HEK293T (cell line): ENCODE results near the gene RORC.
"Not testable (repeated sequence)": the region's sequence is repeated elsewhere in the genome, so short reads cannot be mapped to it uniquely, and the experiment has no call there.

Experiments
- CTCF ChIA-PET: fragments of 350-600 bp; formaldehyde crosslinking; extraction: SDS; loops from one replicate; lab custom pipeline; 2021; ENCODE audit warnings: antibody characterized with exemption, inconsistent platforms; lab: Yijun Ruan, JAX
- POLR2A ChIA-PET: fragments of 350-600 bp; formaldehyde crosslinking; extraction: SDS; loops from one replicate; lab custom pipeline; 2020; ENCODE audit warnings: antibody characterized with exemption, inconsistent platforms; lab: Yijun Ruan, JAX
- DNase-seq: peaks from one replicate; pipeline ENCODE4 v3.0.0; 2012; ENCODE audit warnings: mixed read lengths; ENCODE audit errors: extremely low spot score
- ARNT ChIP-seq: fragments of 450-650 bp; IDR thresholded peaks from 2 replicates; pipeline ENCODE4 v1.6.1; 2017; ENCODE audit warnings: mild to moderate bottlenecking
- BHLHE40 ChIP-seq: fragments of 450-650 bp; IDR thresholded peaks from 2 replicates; pipeline ENCODE4 v1.6.1; 2016; ENCODE audit warnings: mild to moderate bottlenecking, moderate library complexity, borderline replicate concordance
- CTBP1 ChIP-seq: fragments of 450-650 bp; IDR thresholded peaks from 2 replicates; pipeline ENCODE4 v1.6.1; 2016; ENCODE audit warnings: borderline replicate concordance
- ELF4 ChIP-seq: fragments of 450-650 bp; IDR thresholded peaks from 2 replicates; pipeline ENCODE4 v1.6.1; 2017; ENCODE audit warnings: antibody characterized with exemption
- FOXA1 ChIP-seq: fragments of 450-650 bp; IDR thresholded peaks from 2 replicates; pipeline ENCODE4 v1.6.1; 2016; ENCODE audit warnings: mild to moderate bottlenecking
- FOXK2 ChIP-seq: fragments of 450-650 bp; IDR thresholded peaks from 2 replicates; pipeline ENCODE4 v1.6.1; 2016; ENCODE audit warnings: mild to moderate bottlenecking
- FOXM1 ChIP-seq: fragments of 450-650 bp; IDR thresholded peaks from 2 replicates; pipeline ENCODE4 v1.6.1; 2017; ENCODE audit warnings: mild to moderate bottlenecking, borderline replicate concordance
- HDGF ChIP-seq: fragments of 450-650 bp; IDR thresholded peaks from 2 replicates; pipeline ENCODE4 v1.6.1; 2017; ENCODE audit warnings: antibody characterized with exemption, borderline replicate concordance
- L3MBTL2 ChIP-seq: fragments of 450-650 bp; conservative IDR thresholded peaks from 2 replicates; pipeline ENCODE4 v1.6.1; 2016; ENCODE audit warnings: mild to moderate bottlenecking
- LEF1 ChIP-seq: fragments of 450-650 bp; IDR thresholded peaks from 2 replicates; pipeline ENCODE4 v1.6.1; 2017; ENCODE audit warnings: mild to moderate bottlenecking, borderline replicate concordance
- NFRKB ChIP-seq: fragments of 450-650 bp; IDR thresholded peaks from 2 replicates; pipeline ENCODE4 v1.6.1; 2016; ENCODE audit warnings: mild to moderate bottlenecking, moderate library complexity
- SP1 ChIP-seq: fragments of 450-650 bp; IDR thresholded peaks from 2 replicates; pipeline ENCODE4 v1.6.1; 2017
- SUZ12 ChIP-seq: fragments of 450-650 bp; IDR thresholded peaks from 2 replicates; pipeline ENCODE4 v1.6.1; 2016; ENCODE audit warnings: mild to moderate bottlenecking
- TARDBP ChIP-seq: fragments of 450-650 bp; IDR thresholded peaks from 2 replicates; pipeline ENCODE4 v1.6.1; 2016
- ZNF384 ChIP-seq: fragments of 450-650 bp; IDR thresholded peaks from 2 replicates; pipeline ENCODE4 v1.6.1; 2016
- TF ChIP-seq, protein P1 (sequence below): fragments of 450-650 bp; IDR thresholded peaks from 2 replicates; pipeline ENCODE4 v1.6.1; 2016

The RORC gene

DNA sequence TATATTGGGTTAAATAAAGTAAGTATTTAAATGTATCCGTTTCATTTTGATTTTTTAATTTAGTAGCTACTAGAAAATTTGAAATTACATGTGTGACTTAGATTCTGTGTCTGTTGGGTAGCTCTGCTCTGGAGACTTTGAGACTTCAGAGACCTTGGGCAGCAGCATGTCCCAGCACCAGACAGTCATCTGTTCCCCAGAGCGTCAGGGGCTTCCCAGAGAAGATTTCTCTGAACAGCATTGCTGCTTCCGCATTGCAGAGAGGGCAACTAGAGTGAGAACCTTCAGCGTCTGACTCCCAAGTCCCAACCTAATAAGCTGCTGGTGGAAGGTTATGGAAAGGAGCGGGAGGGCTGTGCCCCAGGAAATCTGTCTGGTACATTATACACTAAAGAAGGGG is 33.0 kb downstream of the RORC start:
- ChIA-PET CTCF (no interaction called here), POLR2A (interaction anchor here (0.7 kb wide), 1 partner anchor 13 kb away, joined by 3 read pairs; no protein-coding TSS in a partner anchor)
- DNase-seq: no peak
- TF ChIP-seq LEF1 (no peak), TARDBP (no peak), FOXK2 (no peak), ARNT (no peak), NFRKB (no peak)

DNA sequence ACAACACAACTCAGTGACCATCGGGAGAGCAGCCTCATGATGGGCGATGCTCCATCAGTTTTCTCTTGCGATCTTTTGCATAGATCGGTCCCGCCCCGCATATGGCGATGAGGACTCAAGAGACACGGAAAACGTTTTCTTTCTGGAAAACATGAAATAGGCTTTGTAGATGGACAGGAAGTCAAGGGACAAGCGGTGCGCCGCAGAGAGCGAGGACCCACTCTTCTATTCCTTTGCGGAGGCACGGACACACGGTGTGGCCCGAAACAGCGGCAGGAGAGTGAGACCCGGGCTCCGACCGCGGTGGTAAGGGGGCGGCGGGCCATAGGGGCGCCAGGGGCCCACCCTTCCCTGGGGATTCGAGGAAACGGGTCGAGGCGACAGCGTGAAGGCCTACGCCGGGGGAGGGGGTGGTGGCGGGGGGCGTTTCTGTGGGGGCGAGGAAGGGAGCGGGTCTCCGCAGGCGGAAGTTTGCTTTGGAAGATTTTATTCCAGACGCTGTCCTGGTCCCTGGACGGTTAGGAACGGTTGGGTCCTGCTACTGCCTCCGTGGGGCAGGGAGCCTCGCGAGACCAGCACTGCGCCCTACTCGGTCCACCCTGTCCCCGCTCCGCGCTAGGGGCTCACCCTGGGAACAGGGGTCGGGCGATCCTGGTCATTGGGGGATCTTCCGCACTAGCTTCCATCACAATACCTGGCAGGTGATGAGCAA is 40.5 kb downstream of the RORC start:
- POLR2A ChIA-PET: no interaction called here
- no peak for TF ChIP-seq BHLHE40
- no peak for TF ChIP-seq FOXM1
- TF ChIP-seq L3MBTL2: no peak
- TF ChIP-seq, protein P1, sequence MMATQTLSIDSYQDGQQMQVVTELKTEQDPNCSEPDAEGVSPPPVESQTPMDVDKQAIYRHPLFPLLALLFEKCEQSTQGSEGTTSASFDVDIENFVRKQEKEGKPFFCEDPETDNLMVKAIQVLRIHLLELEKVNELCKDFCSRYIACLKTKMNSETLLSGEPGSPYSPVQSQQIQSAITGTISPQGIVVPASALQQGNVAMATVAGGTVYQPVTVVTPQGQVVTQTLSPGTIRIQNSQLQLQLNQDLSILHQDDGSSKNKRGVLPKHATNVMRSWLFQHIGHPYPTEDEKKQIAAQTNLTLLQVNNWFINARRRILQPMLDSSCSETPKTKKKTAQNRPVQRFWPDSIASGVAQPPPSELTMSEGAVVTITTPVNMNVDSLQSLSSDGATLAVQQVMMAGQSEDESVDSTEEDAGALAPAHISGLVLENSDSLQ: no peak
- TF ChIP-seq NFRKB: no peak
- TF ChIP-seq ZNF384: no peak
- no peak for TF ChIP-seq ELF4
- TF ChIP-seq HDGF: no peak
- TF ChIP-seq FOXA1: no peak
- no peak for TF ChIP-seq ARNT
- no peak for TF ChIP-seq FOXK2
- peak; percentile 67 for DNase-seq
- CTCF ChIA-PET: no interaction called here

DNA sequence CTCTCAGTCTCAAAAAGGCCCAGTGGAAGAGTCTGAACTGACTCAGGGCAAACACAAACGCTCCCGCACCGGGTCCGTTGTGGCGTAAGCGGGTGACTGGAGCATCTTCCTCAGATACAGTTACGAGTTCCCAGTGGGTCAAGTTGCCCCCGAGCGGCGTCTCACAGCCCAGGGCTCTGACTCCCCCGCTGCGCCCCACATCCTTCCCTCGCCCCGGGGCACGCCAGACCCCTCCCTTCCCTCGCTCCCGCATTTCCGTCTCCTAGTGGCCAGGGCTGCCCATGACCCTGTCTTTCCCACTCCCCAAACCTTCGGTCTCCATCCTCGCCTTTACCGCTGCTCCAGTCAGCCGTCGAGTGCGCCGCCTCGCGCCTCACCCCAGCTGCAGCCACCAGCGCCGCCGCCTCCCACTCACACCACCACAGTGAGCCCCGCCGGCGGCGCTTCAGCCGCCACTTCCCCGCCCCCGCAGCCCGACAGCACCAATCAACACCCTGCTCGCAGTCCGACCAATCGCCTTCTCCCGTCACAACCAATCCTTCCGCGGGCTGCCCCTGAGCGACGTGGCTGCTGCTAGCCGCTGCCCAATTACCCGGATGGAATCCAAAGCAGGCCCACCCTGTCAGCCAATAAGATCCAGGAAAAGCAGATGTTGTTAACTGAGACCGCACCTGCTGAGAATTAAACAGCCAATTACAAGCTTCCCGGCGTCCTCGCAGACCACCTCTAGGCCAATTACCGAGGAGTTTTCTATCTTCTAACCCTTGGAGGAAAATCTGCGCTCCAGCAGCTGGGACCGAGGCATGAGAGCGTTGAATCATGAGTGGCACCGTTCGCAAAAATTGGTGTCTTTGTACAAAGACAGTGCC is 41.3 kb downstream of the RORC start, which contains the start of gene TDRKH:
TDRKH (minus strand) TSS at position 430 of the 869 bp plus-strand sequence. CDS start 7,478 bp downstream, outside the sequence.
- peak; percentile 99 for DNase-seq
- TF ChIP-seq FOXA1: no peak
- TF ChIP-seq L3MBTL2: peak; percentile 100
- TF ChIP-seq CTBP1: peak; percentile 83
- TF ChIP-seq HDGF: no peak
- TF ChIP-seq, protein P1: peak; percentile 100
- ChIA-PET CTCF (interaction anchor here (1.4 kb wide), 1 partner anchor 33 kb away, joined by 3 read pairs; no protein-coding TSS in a partner anchor), POLR2A (interaction anchor here (1.0 to 1.7 kb wide), 6 partner anchors 10 to 509 kb away, joined by 3 to 9 read pairs (median 5); partner anchors contain the start of genes MRPL9 and ZNF687)

DNA sequence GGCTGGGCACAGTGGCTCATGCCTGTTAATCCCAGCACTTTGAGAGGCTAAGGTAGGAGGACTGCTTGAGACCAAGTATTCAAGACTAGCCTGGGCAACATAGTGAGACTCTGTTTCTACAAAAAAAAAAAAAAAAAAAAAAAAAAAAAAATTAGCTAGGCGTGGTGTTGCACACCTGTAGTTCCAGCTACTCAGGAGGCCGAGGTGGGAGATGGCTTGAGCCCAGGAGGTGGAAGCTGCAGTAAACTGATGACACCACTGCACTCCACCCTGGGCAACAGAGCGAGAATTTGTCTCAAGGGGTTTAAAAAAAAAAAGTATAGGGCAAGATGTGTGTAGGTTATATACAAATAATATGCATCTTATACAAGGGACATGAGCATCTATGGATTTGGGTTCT is 43.9 kb downstream of the RORC start:
- no peak for DNase-seq
- TF ChIP-seq SUZ12: no peak
- no peak for TF ChIP-seq FOXK2
- no peak for TF ChIP-seq FOXA1
- no peak for TF ChIP-seq HDGF
- TF ChIP-seq ARNT: no peak
- TF ChIP-seq L3MBTL2: no peak
- no peak for TF ChIP-seq NFRKB
- TF ChIP-seq, protein P1: no peak
- TF ChIP-seq LEF1: no peak
- no peak for TF ChIP-seq FOXM1
- no peak for TF ChIP-seq SP1
- no peak for TF ChIP-seq BHLHE40
- no peak for TF ChIP-seq CTBP1
- no peak for TF ChIP-seq ELF4
- no peak for TF ChIP-seq TARDBP
- no peak for TF ChIP-seq ZNF384
- ChIA-PET POLR2A (no interaction called here), CTCF (no interaction called here)

DNA sequence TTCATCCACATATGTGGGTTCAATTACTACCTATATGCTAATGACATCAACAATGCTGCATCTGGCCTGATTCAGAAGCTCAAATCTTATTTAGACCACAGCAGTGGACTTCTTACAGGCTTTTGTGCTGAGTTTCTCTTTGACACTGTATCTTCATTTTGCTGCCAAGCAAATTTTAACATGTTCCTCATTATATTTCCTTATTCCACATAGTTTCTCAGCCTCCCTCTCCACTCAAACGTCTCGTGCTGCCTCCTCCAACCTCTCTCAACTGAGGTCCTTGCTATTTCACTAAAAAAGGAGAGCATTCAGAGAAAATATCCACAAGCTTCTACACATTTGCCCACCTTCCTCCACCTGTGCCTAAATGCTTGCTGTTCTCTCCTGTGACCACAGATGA is 47.8 kb downstream of the RORC start:
- POLR2A ChIA-PET: no interaction called here
- CTCF ChIA-PET: no interaction called here
- DNase-seq: no peak
- no peak for TF ChIP-seq HDGF
- TF ChIP-seq NFRKB: no peak
- TF ChIP-seq ZNF384: no peak
- TF ChIP-seq BHLHE40: no peak
- no peak for TF ChIP-seq ARNT
- TF ChIP-seq FOXK2: no peak
- no peak for TF ChIP-seq LEF1
- TF ChIP-seq SP1: no peak
- no peak for TF ChIP-seq TARDBP
- no peak for TF ChIP-seq CTBP1
- no peak for TF ChIP-seq ELF4

DNA sequence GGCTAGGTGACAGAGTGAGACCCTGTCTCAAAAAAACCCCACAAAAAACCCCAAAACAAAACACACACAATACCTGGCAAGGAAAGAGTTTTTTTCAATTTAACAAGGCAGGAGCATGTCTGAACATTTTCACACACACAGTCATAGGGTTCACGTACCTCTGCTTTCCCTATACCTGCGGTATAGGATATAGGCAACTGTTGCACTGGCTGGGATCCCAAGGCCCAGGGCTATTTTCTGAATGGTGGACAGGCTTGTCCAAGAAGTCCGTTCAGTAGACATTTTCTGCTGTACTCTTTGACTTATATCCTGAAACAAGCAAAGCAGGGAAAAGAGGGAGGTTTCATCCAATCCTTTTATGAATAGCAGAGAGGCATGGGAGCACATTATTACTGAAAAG is 48.9 kb downstream of the RORC start:
- DNase-seq: no peak
- CTCF ChIA-PET: no interaction called here
- POLR2A ChIA-PET: no interaction called here
- TF ChIP-seq ELF4 (no peak), BHLHE40 (no peak), FOXA1 (no peak), ZNF384 (no peak), FOXM1 (no peak), SP1 (no peak), NFRKB (no peak), ARNT (no peak), SUZ12 (no peak)

DNA sequence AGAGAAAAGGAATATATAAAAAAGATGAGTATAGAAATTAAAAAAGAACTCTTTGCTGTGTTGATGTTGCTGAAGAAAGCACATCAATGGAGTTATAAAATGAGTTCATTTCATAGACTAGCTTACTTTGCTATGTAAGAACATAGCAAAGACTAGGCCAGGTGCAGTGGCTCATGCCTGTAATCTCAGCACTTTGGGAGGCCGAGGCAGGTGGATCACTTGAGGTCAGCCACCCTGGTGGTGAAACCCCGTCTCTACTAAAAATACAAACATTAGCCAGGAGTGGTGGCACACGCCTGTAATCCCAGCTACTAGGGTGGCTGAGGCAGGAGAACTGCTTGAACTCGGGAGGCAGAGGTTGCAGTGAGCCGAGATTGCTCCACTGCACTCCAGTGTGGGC is 49.6 kb downstream of the RORC start:
- CTCF ChIA-PET, DNase-seq, POLR2A ChIA-PET: not testable (repeated sequence)

DNA sequence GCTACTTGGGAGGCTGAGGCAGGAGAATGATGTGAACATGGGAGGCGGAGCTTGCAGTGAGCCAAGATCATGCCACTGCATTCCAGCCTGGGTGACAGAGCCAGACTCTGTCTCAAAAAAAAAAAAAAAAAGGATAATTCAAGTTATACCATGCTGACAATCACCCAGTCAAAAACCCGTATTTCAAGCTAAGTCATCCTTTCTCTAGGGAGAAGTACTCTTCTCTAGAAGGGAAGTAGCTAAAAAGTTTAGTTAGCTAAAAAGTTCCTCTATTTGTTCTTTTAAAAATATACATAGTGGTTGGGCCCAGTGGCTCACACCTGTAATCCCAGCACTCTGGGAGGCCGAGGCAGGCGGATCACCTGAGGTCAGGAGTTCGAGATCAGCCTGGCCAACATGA is 50.9 kb downstream of the RORC start:
- DNase-seq, CTCF ChIA-PET: not testable (repeated sequence)
- POLR2A ChIA-PET: interaction anchor here (1.7 kb wide), 1 partner anchor 9 kb away, joined by 5 read pairs; no protein-coding TSS in a partner anchor
